ENCODE results near the gene SLC5A1. TPM values are rescaled to one million over a fixed set of nuclear protein-coding genes. Genes with fewer than 3 reads are reported as not detected.

The SLC5A1 gene
- total RNA-seq, 1 donor from 2014 or later: 1.3 TPM

GRCh38 chr22:32106930-32107329, 63.9 kb downstream of the SLC5A1 start:
- intact Hi-C loops (cut with DNase I): no loop called here
- DNase-seq: no peak
- Histone ChIP-seq H3K27ac (no peak overlapping the region), H3K4me3 (no peak overlapping the region), H3K27me3 (peaks cover 16% of the 10 kb centered on the region), H3K9me3 (no peaks in the 10 kb centered on the region), H3K36me3 (no peaks in the 10 kb centered on the region), H3K4me1 (no peaks in the 10 kb centered on the region)
- peak; percentile 24 for ATAC-seq
- TF ChIP-seq CTCF (IDR thresholded peaks at IDR 0.05): no peak

GRCh38 chr22:32112380-32112779, 69.3 kb downstream of the SLC5A1 start:
- no peak for TF ChIP-seq CTCF (IDR thresholded peaks at IDR 0.05)
- ATAC-seq: no peak
- H3K27ac ChIP-seq: no peak overlapping the region
- no peaks in the 10 kb centered on the region for H3K36me3 ChIP-seq
- H3K27me3 ChIP-seq: peaks cover 8% of the 10 kb centered on the region
- H3K9me3 ChIP-seq: no peaks in the 10 kb centered on the region
- no peak for DNase-seq
- no peak overlapping the region for H3K4me3 ChIP-seq
- no peaks in the 10 kb centered on the region for H3K4me1 ChIP-seq
- intact Hi-C loops (cut with DNase I): no loop called here

GRCh38 chr22:32119568-32120235, 76.6 kb downstream of the SLC5A1 start:
- Histone ChIP-seq H3K27me3 (no peaks in the 10 kb centered on the region), H3K4me3 (no peak overlapping the region), H3K36me3 (no peaks in the 10 kb centered on the region), H3K27ac (no peak overlapping the region), H3K4me1 (no peaks in the 10 kb centered on the region), H3K9me3 (no peaks in the 10 kb centered on the region)
- ATAC-seq (peak; percentile 30), DNase-seq (no peak)
- no peak for TF ChIP-seq CTCF (IDR thresholded peaks at IDR 0.05)
- intact Hi-C loops (cut with DNase I): no loop called here

GRCh38 chr22:32120603-32121002, 77.5 kb downstream of the SLC5A1 start:
- no peaks in the 10 kb centered on the region for H3K4me1 ChIP-seq
- H3K36me3 ChIP-seq: no peaks in the 10 kb centered on the region
- peak; percentile 11 for ATAC-seq
- intact Hi-C loops (cut with DNase I): no loop called here
- H3K4me3 ChIP-seq: no peak overlapping the region
- no peak for TF ChIP-seq CTCF (IDR thresholded peaks at IDR 0.05)
- no peaks in the 10 kb centered on the region for H3K27me3 ChIP-seq
- no peaks in the 10 kb centered on the region for H3K9me3 ChIP-seq
- no peak for DNase-seq
- no peak overlapping the region for H3K27ac ChIP-seq

- Histone ChIP-seq H3K27me3 (no peaks in the 10 kb centered on the region), H3K4me1 (no peaks in the 10 kb centered on the region), H3K9me3 (no peaks in the 10 kb centered on the region), H3K4me3 (no peak overlapping the region), H3K27ac (no peak overlapping the region), H3K36me3 (no peaks in the 10 kb centered on the region)
- intact Hi-C loops (cut with DNase I): no loop called here
- ATAC-seq: no peak
- no peak for TF ChIP-seq CTCF (IDR thresholded peaks at IDR 0.05)
- no peak for DNase-seq
Measured at GRCh38 chr22:32122899-32123298, 79.8 kb downstream of the SLC5A1 start.

GRCh38 chr22:32123657-32124056, 80.6 kb downstream of the SLC5A1 start:
- intact Hi-C loops (cut with DNase I): no loop called here
- DNase-seq (no peak), ATAC-seq (no peak)

More at GRCh38 chr22:32123657-32124056, 80.6 kb downstream of the SLC5A1 start:
- Histone ChIP-seq H3K36me3 (no peaks in the 10 kb centered on the region), H3K27ac (no peak overlapping the region), H3K4me1 (no peaks in the 10 kb centered on the region), H3K9me3 (no peaks in the 10 kb centered on the region), H3K27me3 (no peaks in the 10 kb centered on the region), H3K4me3 (no peak overlapping the region)
- TF ChIP-seq CTCF (IDR thresholded peaks at IDR 0.05): no peak

Measured in upper lobe of right lung (tissue), 1 donor.